Mesangial cell (primary cell): ENCODE measurements around the gene TLCD4. TPM values are rescaled to one million over a fixed set of nuclear protein-coding genes. Genes with fewer than 3 reads are reported as not detected.

Source experiments
- total RNA-seq: library from RNA; depleted of rRNA; stranded (reverse); fragments of >200 nt; gene quantifications from 2 replicates; pipeline ENCODE4 v1.2.3, GENCODE V29; 2015

TLCD4 gene
- 0.98 and 2.0 TPM in 2 replicates for total RNA-seq

GRCh38 chr1:95117207-95118066 is at the start of gene TLCD4:
Gene TLCD4 (plus strand): TSS chr1:95117355. CDS start chr1:95143902, 26,547 bp downstream.

DNA sequence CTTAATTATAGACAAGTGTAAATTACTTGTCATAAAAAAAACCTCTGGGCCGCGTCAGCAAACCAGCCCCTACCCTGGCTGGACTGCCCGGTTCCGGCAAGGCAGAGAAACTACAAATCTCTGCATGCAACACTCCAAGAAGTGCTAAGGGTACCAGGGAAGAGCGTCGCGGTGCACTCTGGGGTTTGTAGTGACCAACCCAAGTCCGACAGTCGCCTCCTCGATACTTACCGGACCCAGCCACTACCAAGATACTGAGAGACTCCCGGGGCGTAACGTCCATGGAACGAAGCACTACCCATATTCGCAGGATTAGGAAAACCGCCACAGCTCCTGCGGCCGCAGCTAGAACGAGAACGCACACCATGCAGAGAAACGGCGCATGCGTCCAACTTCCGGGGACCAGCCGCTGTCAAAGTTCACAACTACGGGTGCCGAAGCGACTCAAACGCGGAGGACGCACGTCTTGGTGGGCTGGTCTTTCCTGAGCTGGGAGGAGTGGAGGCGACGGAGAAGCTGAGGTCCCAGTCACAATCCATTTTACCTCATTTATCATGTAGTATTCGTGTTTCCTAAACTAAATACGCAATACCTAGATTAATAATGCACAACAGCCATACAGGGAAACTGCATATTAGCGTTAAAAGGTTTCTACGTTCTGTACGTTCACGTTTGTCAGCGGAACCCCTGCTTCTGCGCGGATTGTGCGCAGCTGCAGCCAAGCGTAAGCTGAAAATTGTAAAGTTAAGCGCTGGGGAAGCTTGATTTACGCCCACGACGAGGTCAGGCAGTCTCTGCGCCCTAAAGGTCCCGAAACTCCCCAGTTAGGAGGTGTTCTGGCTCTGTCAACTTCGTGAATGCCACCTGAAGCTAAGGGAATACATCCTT is 44.4 kb upstream of the TLCD4 start, which contains the start of gene ALG14:
TSS of gene ALG14 (minus strand) at position 420 of the 888 bp plus-strand sequence. CDS start at position 367, 53 bp downstream.

Other genes with a start within 250 kb of the TLCD4 start
- gene CNN3, start 190.2 kb upstream of the TLCD4 start, total RNA-seq: 210 and 277 TPM in 2 replicates
- gene ALG14, start 44.4 kb upstream of the TLCD4 start, total RNA-seq: 1.1 and 2.0 TPM in 2 replicates
- 5.8 and 11.9 TPM in 2 replicates for gene RWDD3, start 116.9 kb downstream of the TLCD4 start, total RNA-seq